ENCODE data around the gene MCC. TPM values are rescaled to one million over a fixed set of nuclear protein-coding genes. Genes with fewer than 3 reads are reported as not detected.

Gene MCC
- total and polyA plus RNA-seq, 2 donors (not counting 1 experiment from before 2014, with no cell fraction given): 0.09 to 0.32 TPM

DNA sequence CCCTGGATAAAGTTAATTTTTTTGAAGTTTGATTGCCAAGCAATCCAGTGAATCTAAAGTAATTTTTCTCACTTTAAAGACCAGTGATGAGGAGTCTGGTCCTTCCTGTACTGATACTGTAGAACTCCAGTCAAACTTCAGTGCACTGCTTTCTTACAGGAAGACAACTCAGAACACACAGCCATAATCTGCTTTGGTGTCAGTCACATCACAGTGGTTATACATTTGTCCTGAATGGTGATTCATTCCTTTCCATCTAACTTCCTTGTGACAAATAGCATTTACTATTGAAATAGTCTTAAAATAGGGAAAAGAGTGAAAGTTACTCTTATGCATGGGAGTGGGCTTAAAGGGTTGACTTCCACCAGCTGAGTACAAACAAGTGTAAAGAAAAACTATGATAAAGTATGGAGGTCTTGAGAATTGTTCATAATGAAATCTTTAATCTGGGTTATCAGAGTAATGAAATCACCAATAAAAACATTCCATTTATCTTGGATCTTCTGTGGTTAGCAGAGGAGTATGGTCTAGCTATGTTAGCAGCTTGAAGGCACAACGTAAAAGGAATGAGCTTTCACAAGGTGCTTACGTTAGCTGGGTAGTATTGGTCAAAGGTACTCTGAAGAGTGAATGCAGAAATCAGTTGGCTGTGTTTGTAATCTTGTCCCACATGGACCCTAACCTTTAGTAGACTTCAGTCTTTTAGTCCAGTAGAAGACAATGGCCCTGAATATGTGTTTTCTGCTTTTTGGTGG lies 470.2 kb downstream of the MCC start:
- H2AFZ ChIP-seq (ENCODE audit: insufficient read depth, low read depth, low read length, poor library complexity, severe bottlenecking): no peak overlapping the region
- no peaks in the 10 kb centered on the region for H3K9me3 ChIP-seq (ENCODE audit: control extremely low read depth in 1 of 3, control insufficient read depth in 2 of 3, insufficient read depth in 1 of 3, low read length in 2 of 3)
- Mint-ChIP-seq H3K4me1 (peaks cover 18% of the 10 kb centered on the region), H3K27ac (no peak overlapping the region), H3K4me3 (no peak overlapping the region), H3K27me3 (no peaks in the 10 kb centered on the region), H3K9me3 (ENCODE audit: insufficient read depth) (no peaks in the 10 kb centered on the region)
- H3K9ac ChIP-seq (ENCODE audit: low read length): no peak overlapping the region
- H3K4me1 ChIP-seq (ENCODE audit: control insufficient read depth in 2 of 2, insufficient read depth in 2 of 2, low read length in 2 of 2): peaks cover 12 to 14% of the 10 kb centered on the region in 2 donors
- no peak for TF ChIP-seq EZH2 (IDR thresholded peaks at IDR 0.05; ENCODE audit: borderline replicate concordance, insufficient read depth, low read depth, low read length, poor library complexity, severe bottlenecking)
- TF ChIP-seq, protein P1, sequence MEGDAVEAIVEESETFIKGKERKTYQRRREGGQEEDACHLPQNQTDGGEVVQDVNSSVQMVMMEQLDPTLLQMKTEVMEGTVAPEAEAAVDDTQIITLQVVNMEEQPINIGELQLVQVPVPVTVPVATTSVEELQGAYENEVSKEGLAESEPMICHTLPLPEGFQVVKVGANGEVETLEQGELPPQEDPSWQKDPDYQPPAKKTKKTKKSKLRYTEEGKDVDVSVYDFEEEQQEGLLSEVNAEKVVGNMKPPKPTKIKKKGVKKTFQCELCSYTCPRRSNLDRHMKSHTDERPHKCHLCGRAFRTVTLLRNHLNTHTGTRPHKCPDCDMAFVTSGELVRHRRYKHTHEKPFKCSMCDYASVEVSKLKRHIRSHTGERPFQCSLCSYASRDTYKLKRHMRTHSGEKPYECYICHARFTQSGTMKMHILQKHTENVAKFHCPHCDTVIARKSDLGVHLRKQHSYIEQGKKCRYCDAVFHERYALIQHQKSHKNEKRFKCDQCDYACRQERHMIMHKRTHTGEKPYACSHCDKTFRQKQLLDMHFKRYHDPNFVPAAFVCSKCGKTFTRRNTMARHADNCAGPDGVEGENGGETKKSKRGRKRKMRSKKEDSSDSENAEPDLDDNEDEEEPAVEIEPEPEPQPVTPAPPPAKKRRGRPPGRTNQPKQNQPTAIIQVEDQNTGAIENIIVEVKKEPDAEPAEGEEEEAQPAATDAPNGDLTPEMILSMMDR (IDR thresholded peaks at IDR 0.05): no peak
- no peaks in the 10 kb centered on the region for H3K27me3 ChIP-seq (replicated peaks in 1 of 4; ENCODE audit: control extremely low read depth in 1 of 4, control insufficient read depth in 3 of 4, insufficient read depth in 4 of 4, low read length in 3 of 4)
- WGBS (ENCODE audit: insufficient coverage): 90% methylated on average over 2 of the region's 2 CpGs
- no peak for ATAC-seq (ENCODE audit: low read depth)
- ChIA-PET POLR2A (no interaction called here), CTCF (no interaction called here)
- H3K4me3 ChIP-seq (ENCODE audit: control extremely low read depth in 1 of 5, extremely low read depth in 1 of 5, insufficient read depth in 1 of 5, low read depth in 2 of 5, low read length in 4 of 5): no peak overlapping the region
- H3K4me2 ChIP-seq (replicated peaks; ENCODE audit: low read depth, low read length, poor library complexity, severe bottlenecking): no peak overlapping the region
- intact Hi-C loops (cut with micrococcal nuclease): no loop called here
- H3K36me3 ChIP-seq (replicated peaks in 1 of 2; ENCODE audit: control extremely low read depth in 1 of 2, control insufficient read depth in 1 of 2, extremely low read depth in 1 of 2, insufficient read depth in 2 of 2, low read length in 1 of 2): peaks cover 0 to 46% of the 10 kb centered on the region in 2 experiments
- H4K20me1 ChIP-seq (ENCODE audit: control insufficient read depth, insufficient read depth, low read length, poor library complexity, severe bottlenecking): peaks cover 12% of the 10 kb centered on the region
- H3K79me2 ChIP-seq (ENCODE audit: control insufficient read depth, insufficient read depth, low read length): peaks cover 5% of the 10 kb centered on the region
- DNase-seq: no peak
- no peak overlapping the region for H3K27ac ChIP-seq (ENCODE audit: low read length in 2 of 2)

DNA sequence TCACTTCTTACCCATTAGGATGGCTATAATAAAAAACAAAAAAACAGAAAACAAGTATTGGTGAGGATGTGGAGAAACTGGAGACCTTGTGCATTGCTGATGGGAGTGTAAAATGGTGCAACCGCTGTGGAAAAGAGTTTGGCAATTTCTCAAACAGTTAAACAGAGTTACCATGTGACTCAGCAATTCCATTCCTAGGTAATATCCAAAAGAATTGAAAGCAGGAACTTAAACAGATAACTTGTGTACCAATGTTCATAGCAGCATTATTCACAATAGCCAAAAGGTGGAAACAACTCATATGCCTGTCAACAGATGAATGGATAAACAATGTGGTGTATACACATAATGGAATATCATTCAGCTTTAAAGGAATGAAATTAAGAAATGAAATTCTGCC lies 482.8 kb downstream of the MCC start:
- peaks cover 2 to 74% of the 10 kb centered on the region in 2 experiments for H3K36me3 ChIP-seq (replicated peaks in 1 of 2; ENCODE audit: control extremely low read depth in 1 of 2, control insufficient read depth in 1 of 2, extremely low read depth in 1 of 2, insufficient read depth in 2 of 2, low read length in 1 of 2)
- Mint-ChIP-seq H3K4me3 (no peak overlapping the region), H3K9me3 (ENCODE audit: insufficient read depth) (no peaks in the 10 kb centered on the region), H3K4me1 (no peaks in the 10 kb centered on the region), H3K27me3 (no peaks in the 10 kb centered on the region), H3K27ac (no peak overlapping the region)
- 100% methylated on average over 1 of the region's 1 CpG for WGBS (ENCODE audit: insufficient coverage)
- no peaks in the 10 kb centered on the region for H3K9me3 ChIP-seq (ENCODE audit: control extremely low read depth in 1 of 3, control insufficient read depth in 2 of 3, insufficient read depth in 1 of 3, low read length in 2 of 3)
- no peaks in the 10 kb centered on the region for H3K27me3 ChIP-seq (replicated peaks in 1 of 4; ENCODE audit: control extremely low read depth in 1 of 4, control insufficient read depth in 3 of 4, insufficient read depth in 4 of 4, low read length in 3 of 4)
- H3K4me1 ChIP-seq (ENCODE audit: control insufficient read depth in 2 of 2, insufficient read depth in 2 of 2, low read length in 2 of 2): no peaks in the 10 kb centered on the region
- intact Hi-C loops (cut with micrococcal nuclease): no loop called here
- no peak overlapping the region for H2AFZ ChIP-seq (ENCODE audit: insufficient read depth, low read depth, low read length, poor library complexity, severe bottlenecking)
- no peak for TF ChIP-seq EZH2 (IDR thresholded peaks at IDR 0.05; ENCODE audit: borderline replicate concordance, insufficient read depth, low read depth, low read length, poor library complexity, severe bottlenecking)
- TF ChIP-seq, protein P1 (IDR thresholded peaks at IDR 0.05): no peak
- ATAC-seq (ENCODE audit: low read depth): no peak
- H3K9ac ChIP-seq (ENCODE audit: low read length): no peak overlapping the region
- CTCF ChIA-PET: no interaction called here
- peaks cover 7% of the 10 kb centered on the region for H3K79me2 ChIP-seq (ENCODE audit: control insufficient read depth, insufficient read depth, low read length)
- H3K4me2 ChIP-seq (replicated peaks; ENCODE audit: low read depth, low read length, poor library complexity, severe bottlenecking): no peak overlapping the region
- H4K20me1 ChIP-seq (ENCODE audit: control insufficient read depth, insufficient read depth, low read length, poor library complexity, severe bottlenecking): peaks cover 3% of the 10 kb centered on the region
- no peak overlapping the region for H3K27ac ChIP-seq (ENCODE audit: low read length in 2 of 2)
- H3K4me3 ChIP-seq (ENCODE audit: control extremely low read depth in 1 of 5, extremely low read depth in 1 of 5, insufficient read depth in 1 of 5, low read depth in 2 of 5, low read length in 4 of 5): no peak overlapping the region
- POLR2A ChIA-PET: no interaction called here
- DNase-seq: no peak

Data from B cell (primary cell).